Activated CD8-positive, alpha-beta memory T cell treated with anti-CD3 and anti-CD28 coated beads for 4 hours (primary cell): Measurements from ENCODE around the gene MIR17HG.
A peak's percentile ranks its signal among the peaks of the same experiment; 100 is the strongest.
"Not testable (repeated sequence)": the region's sequence is repeated elsewhere in the genome, so short reads cannot be mapped to it uniquely, and the experiment has no call there.

ENCODE experiments used
- DNase-seq, 2 donors: peaks; one replicate each; pipeline ENCODE4 v3.0.0-alpha.2; 2020; ENCODE audit warnings: low read depth in 2 of 2

Gene MIR17HG

DNA sequence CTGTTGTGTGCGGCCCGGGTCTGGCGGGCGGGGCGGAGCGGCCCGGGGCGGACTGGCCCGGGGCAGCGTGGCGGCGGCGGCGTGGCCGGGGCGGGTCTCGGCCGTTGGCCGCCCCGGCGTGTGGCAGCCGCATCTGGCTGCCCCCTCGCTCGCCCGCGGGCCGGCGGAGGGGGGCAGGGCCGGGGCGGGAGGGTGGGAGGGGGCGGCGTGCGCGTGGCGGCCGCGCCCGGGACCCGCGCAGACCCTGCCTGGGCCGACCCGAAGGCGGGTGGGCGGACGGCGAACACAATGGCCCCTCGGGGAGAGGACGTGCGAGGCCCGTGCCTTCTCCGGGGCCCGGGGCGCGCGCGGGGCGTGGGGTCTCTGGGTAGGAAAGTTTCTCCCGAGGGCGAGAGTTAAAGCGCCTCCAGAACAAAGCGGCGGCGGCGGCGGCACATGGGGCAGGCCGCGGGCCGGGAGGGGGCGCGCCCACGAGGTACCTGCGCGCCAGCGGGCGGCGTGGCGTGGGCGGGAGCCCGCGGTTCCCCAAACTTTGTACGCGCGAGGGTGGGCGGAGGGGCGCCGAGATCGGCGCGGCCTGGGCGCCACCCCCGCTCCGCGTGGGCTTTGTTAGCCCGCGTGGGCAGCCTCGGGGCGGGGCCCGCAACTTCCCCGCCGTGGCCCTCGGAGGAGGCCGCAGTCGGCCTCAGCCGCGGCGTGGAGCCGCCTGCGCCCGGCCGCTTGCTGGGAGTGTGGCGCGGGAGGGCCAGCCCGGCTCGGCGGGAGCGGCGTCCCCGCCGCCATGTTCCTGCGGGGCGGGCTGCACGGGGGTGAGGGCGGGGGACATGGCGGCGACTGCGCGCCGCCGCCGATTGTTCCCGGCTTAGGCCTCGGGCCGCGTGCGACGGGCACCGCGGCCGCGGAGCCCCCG lies 764 bp downstream of the MIR17HG start:
- DNase-seq = peak; percentile 67

DNA sequence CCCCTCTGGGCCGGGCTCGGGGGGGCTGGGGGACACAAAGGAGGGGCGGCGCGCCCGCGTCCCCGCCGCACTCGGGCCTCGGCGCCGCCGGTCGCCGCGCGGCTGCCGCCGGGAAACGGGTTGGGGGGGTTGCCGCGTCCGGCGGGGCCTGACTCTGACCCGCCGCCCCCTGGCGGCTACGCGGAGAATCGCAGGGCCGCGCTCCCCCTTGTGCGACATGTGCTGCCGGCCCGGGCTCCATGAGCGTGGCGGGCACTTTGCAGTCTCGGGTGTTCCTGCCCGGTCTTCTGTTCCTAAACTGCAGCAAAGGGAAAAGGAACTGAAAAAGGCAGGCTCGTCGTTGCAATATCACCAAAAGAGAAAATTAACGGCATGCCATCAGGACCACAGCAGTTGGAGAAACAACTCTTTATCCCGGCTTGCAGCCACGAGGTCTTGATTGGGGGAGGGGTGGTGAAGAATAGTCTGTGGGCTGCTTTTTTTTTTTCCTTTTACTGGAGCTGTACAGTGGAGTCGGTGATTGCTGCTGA lies 1.5 kb downstream of the MIR17HG start:
- DNase-seq = peak; percentile 80 to 82

- no peak for DNase-seq
These were observed 2.8 kb downstream of the MIR17HG start for GRCh38 chr13:91349992-91350911.

DNA sequence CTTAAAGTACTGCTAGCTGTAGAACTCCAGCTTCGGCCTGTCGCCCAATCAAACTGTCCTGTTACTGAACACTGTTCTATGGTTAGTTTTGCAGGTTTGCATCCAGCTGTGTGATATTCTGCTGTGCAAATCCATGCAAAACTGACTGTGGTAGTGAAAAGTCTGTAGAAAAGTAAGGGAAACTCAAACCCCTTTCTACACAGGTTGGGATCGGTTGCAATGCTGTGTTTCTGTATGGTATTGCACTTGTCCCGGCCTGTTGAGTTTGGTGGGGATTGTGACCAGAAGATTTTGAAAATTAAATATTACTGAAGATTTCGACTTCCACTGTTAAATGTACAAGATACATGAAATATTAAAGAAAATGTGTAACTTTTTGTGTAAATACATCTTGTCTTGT lies 3.6 kb downstream of the MIR17HG start:
- no peak for DNase-seq

DNA sequence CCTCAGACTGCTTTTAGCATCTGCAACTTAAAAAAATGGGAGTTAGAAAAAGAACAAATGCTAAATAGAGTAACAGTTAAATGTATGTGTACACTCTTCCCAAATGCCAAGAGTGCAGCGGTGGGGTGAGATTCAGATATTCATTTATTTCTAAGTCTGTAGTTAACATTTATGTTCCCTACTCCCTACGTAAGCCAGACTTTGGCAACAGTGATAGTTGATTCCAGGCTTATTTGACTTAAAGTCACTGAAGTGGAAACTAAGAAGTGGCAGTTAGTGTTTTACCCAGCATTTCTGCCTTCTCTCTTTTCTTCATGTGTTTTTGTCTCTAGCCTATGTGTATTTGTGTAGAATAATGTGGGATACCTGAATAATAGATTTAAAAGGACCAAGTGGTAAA lies 4.5 kb downstream of the MIR17HG start:
- no peak for DNase-seq

GRCh38 chr13:91352891-91353290 lies 5.4 kb downstream of the MIR17HG start:
- DNase-seq = not testable (repeated sequence)

GRCh38 chr13:91353494-91353893 lies 6.0 kb downstream of the MIR17HG start:
- no peak for DNase-seq

- DNase-seq = no peak
These were observed 7.8 kb downstream of the MIR17HG start for GRCh38 chr13:91355099-91355825.

- DNase-seq = no peak
These were observed 8.6 kb downstream of the MIR17HG start for GRCh38 chr13:91355826-91356710.

DNA sequence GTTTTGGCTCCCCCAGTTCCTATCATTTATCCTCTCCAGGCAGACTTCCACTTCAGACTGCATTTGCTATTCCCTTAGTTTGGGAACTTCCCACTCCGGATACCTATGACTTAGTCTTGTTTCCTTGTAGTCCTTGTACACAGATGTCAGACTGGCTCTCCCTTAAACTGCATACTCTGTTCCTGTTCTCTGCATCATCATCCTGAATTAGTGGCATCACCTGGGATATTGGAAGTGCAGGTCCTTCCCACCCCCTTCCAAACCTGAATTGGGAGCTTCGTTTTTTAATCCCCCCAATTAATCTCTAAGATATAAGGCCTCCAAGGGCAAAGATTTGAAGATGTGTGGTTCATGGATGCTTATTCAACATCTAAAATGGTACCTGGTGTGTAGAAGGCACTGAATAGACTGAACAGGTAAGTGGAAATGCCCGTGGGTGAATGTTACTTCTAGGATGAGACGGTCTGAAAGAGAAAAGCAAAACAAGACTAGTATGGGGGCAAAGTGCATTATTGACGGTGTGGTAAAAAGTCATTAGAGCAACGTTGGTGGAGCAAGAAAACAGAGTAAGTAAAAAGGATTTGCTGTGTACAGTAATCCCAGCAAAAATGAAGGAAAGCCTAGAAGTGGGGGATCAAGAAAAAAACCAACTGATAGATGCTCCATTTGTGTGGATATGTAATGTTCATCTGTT lies 9.6 kb downstream of the MIR17HG start:
- DNase-seq = no peak

GRCh38 chr13:91357613-91358386 lies 10.3 kb downstream of the MIR17HG start:
- no peak for DNase-seq

GRCh38 chr13:91358387-91358782 lies 10.9 kb downstream of the MIR17HG start:
- DNase-seq = no peak

DNA sequence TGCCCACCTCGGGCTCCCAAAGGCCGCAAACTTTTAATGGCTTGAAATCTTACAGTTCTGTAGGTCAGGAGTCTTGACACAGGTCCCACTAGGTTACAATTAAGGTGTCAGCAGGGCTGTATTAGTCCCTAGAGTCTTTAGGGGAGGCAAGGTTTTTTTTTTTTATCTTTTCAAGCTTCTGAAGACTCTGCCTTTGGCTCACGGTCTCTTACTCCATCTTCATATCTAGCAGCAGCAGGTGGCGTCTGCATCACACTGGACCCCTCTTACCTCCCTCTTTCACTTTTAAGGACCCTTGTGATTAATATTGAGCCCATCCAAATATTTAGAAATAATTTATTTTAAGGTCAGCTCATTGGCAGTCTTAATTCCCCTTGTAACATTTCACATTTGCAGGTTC lies 11.6 kb downstream of the MIR17HG start:
- no peak for DNase-seq

- DNase-seq = no peak
These were observed 12.1 kb downstream of the MIR17HG start for GRCh38 chr13:91359631-91360030.

DNA sequence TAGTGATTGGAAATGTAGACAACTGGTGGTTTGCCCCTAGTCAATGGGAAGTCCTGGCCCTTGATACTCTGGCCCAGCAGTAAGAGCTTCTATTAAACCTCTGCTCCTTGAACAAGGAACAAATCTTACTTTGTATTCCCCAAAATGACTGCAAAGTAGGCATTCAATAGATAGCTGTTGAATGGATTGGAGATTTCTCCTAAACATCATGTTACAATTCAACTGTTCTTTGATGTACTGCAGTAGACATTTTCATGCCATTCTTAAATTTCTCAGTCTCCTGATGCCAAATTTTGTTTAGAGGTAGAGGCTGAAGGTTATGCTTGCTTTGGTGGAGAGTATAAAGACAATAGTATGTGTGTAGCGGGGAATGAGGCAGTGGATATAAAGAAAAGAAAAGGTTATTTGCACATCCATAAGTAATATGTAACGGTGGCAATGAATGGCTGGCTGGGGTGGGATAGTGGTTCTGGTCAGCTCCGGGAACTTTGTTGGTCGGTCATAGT lies 12.8 kb downstream of the MIR17HG start:
- DNase-seq = no peak

- no peak for DNase-seq
These were observed 14.3 kb downstream of the MIR17HG start for GRCh38 chr13:91361755-91362271.

- DNase-seq = no peak
These were observed 15.4 kb downstream of the MIR17HG start for GRCh38 chr13:91362908-91363307.

DNA sequence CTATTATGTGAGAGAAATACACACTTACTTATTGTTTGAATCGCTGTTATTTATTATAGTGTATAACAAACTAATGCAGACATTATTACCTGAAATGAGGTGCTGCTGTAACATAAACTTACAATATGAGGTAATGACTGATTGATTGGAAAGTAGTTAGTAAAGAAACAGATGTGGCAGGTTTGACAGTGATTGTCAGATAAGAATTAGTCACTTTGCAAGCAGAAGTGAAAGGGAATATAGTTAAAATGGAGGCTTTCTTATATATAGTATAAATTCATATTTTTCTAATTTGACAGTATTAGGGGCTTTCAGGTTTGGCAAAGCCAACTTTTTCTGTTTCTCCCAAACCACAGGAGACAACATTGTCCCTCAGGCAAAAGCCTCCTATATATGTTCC lies 20.6 kb downstream of the MIR17HG start:
- no peak for DNase-seq
